H1 (cell line): ENCODE data around the gene SGCE.

Experiments
- CTCF ChIP-seq, 3 experiments: IDR thresholded peaks; 1 replicate in 2 of 3; 2 replicates in 1 of 3; pipeline versions ENCODE4 v1.5.1 to v1.6.1; 2011; ENCODE audit warnings: low read length in 3 of 3, mild to moderate bottlenecking in 3 of 3, inconsistent platforms in 2 of 3, low read depth in 1 of 3, moderate library complexity in 1 of 3; ENCODE audit not compliant: insufficient read depth in 1 of 3; ENCODE audit errors: control extremely low read depth in 1 of 3
- MAX ChIP-seq: IDR thresholded peaks from 2 replicates; pipeline ENCODE4 v1.6.1; 2012; ENCODE audit warnings: inconsistent platforms

- no peak for TF ChIP-seq CTCF (IDR thresholded peaks at IDR 0.05; ENCODE audit: control extremely low read depth in 1 of 3, insufficient read depth in 1 of 3, low read depth in 1 of 3, low read length in 3 of 3)
- no peak for TF ChIP-seq MAX
These were observed 75.3 kb downstream of the SGCE start for GRCh38 chr7:94580601-94581000.
